Uterus (tissue), 4 donors: ENCODE results near the gene TPR. TPM values are rescaled to one million over a fixed set of nuclear protein-coding genes. Genes with fewer than 3 reads are reported as not detected.

Source experiments
- DNase-seq, 2 donors: peaks; one replicate each; pipeline ENCODE4 v3.0.0-alpha.2; 2019 to 2020
- H3K27ac ChIP-seq, 2 donors: fragments of 200-600 bp; sonication (generic); 1 replicate in 1 of 2; 2 replicates in 1 of 2; pipeline ENCODE4 v1.5.1; 2016 to 2018
- H3K27me3 ChIP-seq, 2 donors: fragments of 200-600 bp; sonication (generic); one replicate each; pipeline ENCODE4 v1.5.1; 2018 to 2019; ENCODE audit warnings: control low read depth in 1 of 2
- H3K36me3 ChIP-seq, 2 donors: fragments of 200-600 bp; sonication (generic); one replicate each; pipeline ENCODE4 v1.5.1; 2019; ENCODE audit warnings: control low read depth in 1 of 2
- H3K4me1 ChIP-seq, 2 donors: fragments of 200-600 bp; sonication (generic); one replicate each; pipeline ENCODE4 v1.5.1; 2018 to 2019; ENCODE audit warnings: control low read depth in 1 of 2
- H3K4me3 ChIP-seq, 2 donors: fragments of 200-600 bp; sonication (generic); 1 replicate in 1 of 2; 2 replicates in 1 of 2; pipeline ENCODE4 v1.5.1; 2018 to 2019; ENCODE audit warnings: mild to moderate bottlenecking in 1 of 2
- H3K9me3 ChIP-seq, 2 donors: fragments of 200-600 bp; sonication (generic); one replicate each; pipeline ENCODE4 v1.5.1; 2019; ENCODE audit warnings: control low read depth in 1 of 2
- POLR2A ChIP-seq, 2 donors: fragments of 450-650 bp; IDR thresholded peaks; one replicate each; pipeline ENCODE4 v1.6.1; 2016; ENCODE audit warnings: antibody characterized with exemption in 2 of 2, mild to moderate bottlenecking in 1 of 2, moderate library complexity in 1 of 2
- intact Hi-C: fragments of 100-400 bp; cut with DNase I; formaldehyde crosslinking; loops from one replicate; pipeline ENCODE4 v1.15.1; 2023; ENCODE audit warnings: low total_unique reads
- total RNA-seq, 4 donors: library from RNA; depleted of rRNA in 3 of 4; stranded (reverse); fragments of >200 nt in 3 of 4; gene quantifications; one replicate each; pipeline versions ENCODE4 v1.1.0 to v1.2.4, GENCODE V29; 2014 to 2023
- TF ChIP-seq, protein P1 (sequence below), 4 experiments: fragments of 200-600 bp in 2 of 4; fragments of 450-650 bp in 2 of 4; sonication (generic) in 2 of 4; IDR thresholded peaks; one replicate each; pipeline ENCODE4 v1.5.1; 2016 to 2019; ENCODE audit warnings: antibody characterized with exemption in 4 of 4, mild to moderate bottlenecking in 2 of 4, moderate library complexity in 1 of 4
- donor health status: DM: yes; HTN: yes; CAD: no.

The TPR gene
- 100 to 1,000 TPM in 2 of 4 donors, 10 to 100 TPM in 2; 33.8 to 165 (median 83.1) TPM for total RNA-seq

DNA sequence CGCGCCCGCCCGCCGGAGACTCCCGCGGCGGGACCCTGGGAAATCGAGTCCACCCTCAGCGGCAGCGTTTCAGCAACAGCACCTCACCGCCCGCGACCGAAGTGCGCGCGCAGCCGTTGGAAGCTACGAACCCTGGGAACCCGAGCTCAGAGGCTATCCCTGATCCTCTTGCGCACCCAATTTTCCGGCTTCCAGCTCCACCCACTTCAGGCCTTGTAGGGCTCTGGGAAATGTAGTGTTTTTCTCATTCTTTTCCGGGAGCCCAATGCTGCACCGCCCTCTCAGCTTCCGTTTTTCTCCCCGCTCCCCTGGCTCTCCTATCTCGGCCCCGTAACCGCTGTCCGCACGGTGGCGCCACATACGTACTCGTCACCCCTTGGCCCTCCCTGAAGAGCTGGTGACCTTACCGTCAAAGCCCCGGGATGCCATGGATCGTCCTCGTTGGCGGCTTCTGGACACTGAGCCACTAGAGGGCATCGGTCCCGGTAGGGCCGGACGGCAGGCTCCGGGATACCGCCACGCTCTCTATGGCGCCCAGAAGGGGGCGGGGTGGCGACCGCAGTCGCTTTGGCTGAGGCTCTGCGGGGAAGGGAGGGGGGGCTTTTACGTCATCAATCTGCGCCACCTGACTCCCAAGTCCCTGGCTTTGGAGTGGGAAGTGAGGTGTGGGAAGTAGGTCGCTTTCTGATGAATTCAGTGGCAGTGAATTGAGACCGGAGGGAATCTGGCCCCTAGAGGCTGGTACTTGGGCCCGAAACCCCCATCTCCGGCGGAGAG lies at the start of gene TPR, which contains the start of gene ODR4:
Gene TPR (minus strand): TSS at position 102 of the 777 bp plus-strand sequence. CDS start 225 bp downstream, outside the sequence.
Gene ODR4 (plus strand): TSS at position 687 of the 777 bp plus-strand sequence. CDS start 3,948 bp downstream, outside the sequence.
- intact Hi-C loops = no loop called here

DNA sequence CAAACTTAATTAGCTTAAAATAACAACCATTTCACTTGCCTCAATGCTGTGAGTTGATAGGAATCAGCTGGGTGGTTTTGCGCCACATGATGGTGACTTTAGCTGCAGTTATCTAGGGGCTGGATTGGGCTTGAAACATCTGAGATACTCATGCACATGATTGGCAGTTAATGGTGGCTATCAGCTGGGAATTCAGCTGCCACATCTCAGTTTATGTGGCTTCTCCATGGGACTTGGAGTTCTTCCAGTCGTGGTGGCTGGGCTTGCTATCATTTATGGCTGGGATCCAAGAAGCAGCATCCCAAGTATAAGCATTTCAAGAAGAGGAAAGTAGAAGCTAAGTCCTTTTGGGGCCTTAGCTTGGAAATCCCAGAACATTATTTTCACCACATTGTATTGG lies 49.5 kb upstream of the TPR start:
- Histone ChIP-seq H3K27me3 (no peaks in the 10 kb centered on the region), H3K4me1 (no peaks in the 10 kb centered on the region), H3K36me3 (no peaks in the 10 kb centered on the region), H3K4me3 (no peak overlapping the region), H3K27ac (no peak overlapping the region), H3K9me3 (no peaks in the 10 kb centered on the region)
- DNase-seq = no peak
- TF ChIP-seq, protein P1, sequence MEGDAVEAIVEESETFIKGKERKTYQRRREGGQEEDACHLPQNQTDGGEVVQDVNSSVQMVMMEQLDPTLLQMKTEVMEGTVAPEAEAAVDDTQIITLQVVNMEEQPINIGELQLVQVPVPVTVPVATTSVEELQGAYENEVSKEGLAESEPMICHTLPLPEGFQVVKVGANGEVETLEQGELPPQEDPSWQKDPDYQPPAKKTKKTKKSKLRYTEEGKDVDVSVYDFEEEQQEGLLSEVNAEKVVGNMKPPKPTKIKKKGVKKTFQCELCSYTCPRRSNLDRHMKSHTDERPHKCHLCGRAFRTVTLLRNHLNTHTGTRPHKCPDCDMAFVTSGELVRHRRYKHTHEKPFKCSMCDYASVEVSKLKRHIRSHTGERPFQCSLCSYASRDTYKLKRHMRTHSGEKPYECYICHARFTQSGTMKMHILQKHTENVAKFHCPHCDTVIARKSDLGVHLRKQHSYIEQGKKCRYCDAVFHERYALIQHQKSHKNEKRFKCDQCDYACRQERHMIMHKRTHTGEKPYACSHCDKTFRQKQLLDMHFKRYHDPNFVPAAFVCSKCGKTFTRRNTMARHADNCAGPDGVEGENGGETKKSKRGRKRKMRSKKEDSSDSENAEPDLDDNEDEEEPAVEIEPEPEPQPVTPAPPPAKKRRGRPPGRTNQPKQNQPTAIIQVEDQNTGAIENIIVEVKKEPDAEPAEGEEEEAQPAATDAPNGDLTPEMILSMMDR (IDR thresholded peaks at IDR 0.05) = no peak
- no peak for TF ChIP-seq POLR2A (IDR thresholded peaks at IDR 0.05)
- intact Hi-C loops = no loop called here

More for the DNA sequence above, at the start of gene TPR, which contains the start of gene ODR4:
- peak within 1 kb of the TSS; percentile 97 to 98 for H3K27ac ChIP-seq
- peak within 1 kb of the TSS; percentile 90 to 93 for H3K4me3 ChIP-seq
- H3K9me3 ChIP-seq = no peaks in the 10 kb centered on the region
- H3K4me1 ChIP-seq = peaks cover 0 to 6% of the 10 kb centered on the region in 2 donors
- TF ChIP-seq, protein P1 (IDR thresholded peaks at IDR 0.05) = peak; percentile 88 to 95 (median 90)
- peak; percentile 77 to 87 for TF ChIP-seq POLR2A (IDR thresholded peaks at IDR 0.05)
- no peaks in the 10 kb centered on the region for H3K36me3 ChIP-seq
- peak; percentile 97 to 98 for DNase-seq
- H3K27me3 ChIP-seq = no peaks in the 10 kb centered on the region

DNA sequence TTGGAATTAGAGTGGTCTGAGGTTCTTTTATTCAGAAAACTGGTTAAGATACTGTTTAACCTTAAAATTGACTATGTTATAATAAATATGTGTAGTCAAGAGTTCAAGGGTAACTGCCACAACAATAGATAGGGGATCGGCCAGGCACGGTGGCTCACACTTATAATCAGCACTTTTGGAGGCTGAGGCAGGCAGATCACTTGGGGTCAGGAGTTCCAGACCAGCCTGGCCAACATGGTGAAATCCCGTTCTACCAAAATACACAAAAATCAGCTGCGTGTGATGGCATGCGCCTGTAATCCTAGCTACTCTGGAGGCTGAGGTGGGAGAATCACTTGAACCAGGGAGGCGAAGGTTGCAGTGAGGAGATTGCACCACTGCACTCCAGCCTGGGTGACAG lies 46.4 kb upstream of the TPR start:
- Histone ChIP-seq H3K27ac (peak overlapping the region in 1 of 2 donors; percentile 16), H3K9me3 (no peaks in the 10 kb centered on the region), H3K36me3 (no peaks in the 10 kb centered on the region), H3K4me3 (no peak overlapping the region), H3K27me3 (no peaks in the 10 kb centered on the region), H3K4me1 (no peaks in the 10 kb centered on the region)
- intact Hi-C loops = no loop called here
- DNase-seq = no peak
- TF ChIP-seq POLR2A (IDR thresholded peaks at IDR 0.05) = no peak
- TF ChIP-seq, protein P1 (IDR thresholded peaks at IDR 0.05) = no peak

DNA sequence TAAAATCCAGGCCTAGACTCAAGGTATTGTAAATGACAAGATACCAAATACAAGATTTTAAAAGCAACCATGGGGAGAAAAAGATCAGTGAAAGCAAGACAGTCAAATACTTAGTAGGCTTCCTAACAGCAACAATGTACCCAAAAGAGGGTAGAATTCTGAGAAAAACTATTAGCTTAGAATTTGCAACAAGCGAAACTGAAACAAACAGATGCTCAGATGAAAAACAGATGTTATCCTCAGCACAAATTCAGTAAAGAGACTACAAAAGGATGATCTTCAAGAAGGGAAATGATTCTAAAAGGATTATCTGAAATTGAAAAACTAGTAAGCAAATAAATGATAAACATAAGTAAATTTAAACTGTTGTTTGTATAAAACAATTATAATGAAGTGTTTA lies 45.9 kb upstream of the TPR start:
- peak overlapping the region in 1 of 2 donors; percentile 11 for H3K27ac ChIP-seq
- H3K4me1 ChIP-seq = no peaks in the 10 kb centered on the region
- TF ChIP-seq, protein P1 (IDR thresholded peaks at IDR 0.05) = no peak
- TF ChIP-seq POLR2A (IDR thresholded peaks at IDR 0.05) = no peak
- H3K9me3 ChIP-seq = no peaks in the 10 kb centered on the region
- H3K4me3 ChIP-seq = no peak overlapping the region
- H3K36me3 ChIP-seq = no peaks in the 10 kb centered on the region
- intact Hi-C loops = no loop called here
- DNase-seq = no peak
- no peaks in the 10 kb centered on the region for H3K27me3 ChIP-seq

DNA sequence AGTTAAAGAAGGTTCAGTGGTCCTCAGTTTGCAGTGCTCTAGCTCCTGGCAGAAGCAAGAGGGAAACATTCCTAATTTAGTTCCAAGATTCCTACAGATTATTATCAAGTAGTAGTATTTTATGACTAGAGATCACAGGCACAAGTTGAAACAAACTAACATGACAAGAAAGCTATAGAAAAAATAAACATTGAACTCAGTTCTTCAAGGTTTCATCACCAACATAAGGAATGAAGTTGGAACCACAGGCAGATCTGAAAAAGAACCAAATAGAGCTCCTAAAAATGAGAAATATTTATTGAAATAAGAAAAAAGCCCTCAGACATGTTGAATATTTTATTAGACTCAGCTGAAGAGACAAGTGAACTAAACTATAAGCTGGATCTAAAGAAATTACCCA lies 45.3 kb upstream of the TPR start:
- no peaks in the 10 kb centered on the region for H3K9me3 ChIP-seq
- H3K27ac ChIP-seq = no peak overlapping the region
- no peaks in the 10 kb centered on the region for H3K27me3 ChIP-seq
- DNase-seq = no peak
- no peak overlapping the region for H3K4me3 ChIP-seq
- H3K36me3 ChIP-seq = no peaks in the 10 kb centered on the region
- TF ChIP-seq, protein P1 (IDR thresholded peaks at IDR 0.05) = no peak
- TF ChIP-seq POLR2A (IDR thresholded peaks at IDR 0.05) = no peak
- intact Hi-C loops = no loop called here
- H3K4me1 ChIP-seq = no peaks in the 10 kb centered on the region
